HepG2 (cell line): Measurements from ENCODE around the gene ZNF865. TPM values are rescaled to one million over a fixed set of nuclear protein-coding genes. Genes with fewer than 3 reads are reported as not detected.

Experiments used
- AGO1 ChIP-seq: fragments of 200-400 bp; formaldehyde crosslinking; IDR thresholded peaks from 2 replicates; pipeline ENCODE4 v1.6.1; 2017; ENCODE audit warnings: mild to moderate bottlenecking, low read depth, low read length, moderate library complexity; ENCODE audit not compliant: poor library complexity, severe bottlenecking
- HOXD1 ChIP-seq: sonication (generic); formaldehyde crosslinking; IDR thresholded peaks from 2 replicates; pipeline ENCODE4 v1.5.0; 2020; ENCODE audit warnings: missing genetic modification reagents
- NFATC3 ChIP-seq: sonication (generic); formaldehyde crosslinking; IDR thresholded peaks from 2 replicates; pipeline ENCODE4 v1.5.1; 2020; ENCODE audit warnings: mild to moderate bottlenecking, missing genetic modification reagents
- PCBP2 ChIP-seq: fragments of 200-400 bp; formaldehyde crosslinking; optimal IDR thresholded peaks from 2 replicates; pipeline ENCODE3; 2018; ENCODE audit warnings: low read length, low read depth; ENCODE audit not compliant: poor library complexity, severe bottlenecking
- ZFP36 ChIP-seq: fragments of 150-350 bp; IDR thresholded peaks from 2 replicates; pipeline ENCODE4 v1.6.1; 2018; ENCODE audit warnings: borderline replicate concordance, low read length, low read depth; ENCODE audit not compliant: partially characterized antibody
- ZFY ChIP-seq: sonication (generic); formaldehyde crosslinking; IDR thresholded peaks from 2 replicates; pipeline ENCODE4 v1.4.0; 2020; ENCODE audit warnings: missing genetic modification reagents
- ZKSCAN1 ChIP-seq: fragments of 150-350 bp; IDR thresholded peaks from 2 replicates; pipeline ENCODE4 v1.6.1; 2014; ENCODE audit warnings: low read length
- ZNF557 ChIP-seq: sonication (generic); formaldehyde crosslinking; IDR thresholded peaks from 2 replicates; pipeline ENCODE4 v1.4.0; 2020; ENCODE audit warnings: missing genetic modification reagents
- ZNF564 ChIP-seq: sonication (generic); formaldehyde crosslinking; IDR thresholded peaks from 2 replicates; pipeline ENCODE4 v1.8.1; 2023; ENCODE audit warnings: mild to moderate bottlenecking, missing genetic modification reagents
- ZNF777 ChIP-seq: sonication (generic); formaldehyde crosslinking; IDR thresholded peaks from 2 replicates; pipeline ENCODE4 v1.4.0; 2020; ENCODE audit warnings: missing genetic modification reagents
- ZNF891 ChIP-seq: sonication (generic); formaldehyde crosslinking; IDR thresholded peaks from 2 replicates; pipeline ENCODE4 v1.5.0; 2020; ENCODE audit warnings: mild to moderate bottlenecking, missing genetic modification reagents
- ZZZ3 ChIP-seq: sonication (generic); formaldehyde crosslinking; IDR thresholded peaks from 2 replicates; pipeline ENCODE4 v1.4.0; 2020; ENCODE audit warnings: missing genetic modification reagents, mild to moderate bottlenecking, borderline replicate concordance
- polyA plus RNA-seq, 8 experiments: library from polyadenylated mRNA; depleted of rRNA in 3 of 8; stranded (reverse) in 7 of 8; unstranded in 1 of 8; fragments of >200 nt; fragmentation: Illumina TruSeq in 4 of 8; extraction: Trizol in 4 of 8; gene quantifications; 2 replicates each; pipeline versions ENCODE4 v1.2.1 to v1.2.3, GENCODE V29; 2011 to 2016; ENCODE audit warnings: low read depth in 4 of 8, missing spikeins in 1 of 8, mixed read lengths in 1 of 8; ENCODE audit not compliant: insufficient read depth in 1 of 8
- total RNA-seq, 5 experiments: library from RNA; depleted of rRNA; stranded (reverse); fragments of >200 nt; fragmentation: Illumina TruSeq; extraction: Trizol; gene quantifications; 2 replicates each; pipeline ENCODE4 v1.2.3, GENCODE V29; 2016; ENCODE audit warnings: low read depth in 1 of 5
- TF ChIP-seq, protein P1 (sequence below): fragments of 450-650 bp; IDR thresholded peaks from 2 replicates; pipeline ENCODE4 v1.6.1; 2017
- TF ChIP-seq, protein P2 (sequence below): sonication (generic); formaldehyde crosslinking; IDR thresholded peaks from 2 replicates; pipeline ENCODE4 v1.4.0; 2020; ENCODE audit warnings: missing genetic modification reagents, mild to moderate bottlenecking, borderline replicate concordance
- TF ChIP-seq, protein P3 (sequence below): sonication (generic); formaldehyde crosslinking; IDR thresholded peaks from 2 replicates; pipeline ENCODE4 v1.9.0; 2021; ENCODE audit warnings: missing genetic modification reagents, borderline replicate concordance
- TF ChIP-seq, protein P4 (sequence below): sonication (generic); formaldehyde crosslinking; IDR thresholded peaks from 2 replicates; pipeline ENCODE4 v1.5.1; 2020; ENCODE audit warnings: missing genetic modification reagents, mild to moderate bottlenecking, borderline replicate concordance
- TF ChIP-seq, protein P5 (sequence below): sonication (generic); formaldehyde crosslinking; IDR thresholded peaks from 2 replicates; pipeline ENCODE4 v1.4.0; 2020; ENCODE audit warnings: mild to moderate bottlenecking, missing genetic modification reagents
- TF ChIP-seq, protein P6 (sequence below): sonication (generic); formaldehyde crosslinking; IDR thresholded peaks from 2 replicates; pipeline ENCODE4 v1.8.1; 2022; ENCODE audit warnings: mild to moderate bottlenecking, missing genetic modification reagents

ZNF865 gene
- total and polyA plus RNA-seq, 2 of the 13 experiments (the other 11 are each of a cell fraction or from before 2014, with no cell fraction given): 0.93 to 1.0 TPM

DNA sequence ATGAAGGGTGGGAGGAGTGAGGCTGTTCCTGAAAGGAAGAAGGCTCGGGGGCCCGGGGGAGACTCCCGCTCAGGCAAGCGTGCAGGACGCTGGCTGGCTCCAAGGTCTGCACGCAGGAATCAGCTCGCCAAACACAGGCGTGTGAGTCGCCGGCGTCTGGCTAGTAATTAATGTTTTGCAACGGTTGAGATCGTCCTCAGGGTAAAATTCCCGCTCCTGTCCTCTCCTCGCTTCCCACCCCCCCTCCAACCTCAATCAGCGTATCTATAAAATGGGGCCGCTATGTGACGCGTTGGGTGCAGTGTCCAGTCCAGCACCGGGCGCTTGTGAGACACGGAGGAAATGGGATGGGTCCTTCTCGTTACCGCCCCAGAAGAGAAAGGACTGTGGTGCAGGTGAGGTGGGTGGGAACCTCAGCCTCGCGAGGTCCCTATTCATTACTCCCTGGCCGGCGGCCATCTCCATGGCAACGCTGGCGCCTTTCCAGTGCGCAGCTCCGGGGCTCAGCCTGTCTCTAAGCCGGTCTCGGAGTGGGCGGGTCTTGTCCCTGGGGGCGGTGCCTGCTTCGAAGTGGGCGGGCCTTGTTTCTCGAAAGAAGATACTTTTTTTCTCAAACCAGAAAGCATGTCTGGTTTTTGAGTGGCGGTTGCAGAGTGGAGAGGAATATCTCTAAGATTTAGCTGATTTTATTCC lies 18.3 kb upstream of the ZNF865 start (continued):
- TF ChIP-seq HOXD1 (CRISPR knock-in tag): no peak
- no peak for TF ChIP-seq ZNF891 (CRISPR knock-in tag)
- no peak for TF ChIP-seq ZNF564
- TF ChIP-seq, protein P1, sequence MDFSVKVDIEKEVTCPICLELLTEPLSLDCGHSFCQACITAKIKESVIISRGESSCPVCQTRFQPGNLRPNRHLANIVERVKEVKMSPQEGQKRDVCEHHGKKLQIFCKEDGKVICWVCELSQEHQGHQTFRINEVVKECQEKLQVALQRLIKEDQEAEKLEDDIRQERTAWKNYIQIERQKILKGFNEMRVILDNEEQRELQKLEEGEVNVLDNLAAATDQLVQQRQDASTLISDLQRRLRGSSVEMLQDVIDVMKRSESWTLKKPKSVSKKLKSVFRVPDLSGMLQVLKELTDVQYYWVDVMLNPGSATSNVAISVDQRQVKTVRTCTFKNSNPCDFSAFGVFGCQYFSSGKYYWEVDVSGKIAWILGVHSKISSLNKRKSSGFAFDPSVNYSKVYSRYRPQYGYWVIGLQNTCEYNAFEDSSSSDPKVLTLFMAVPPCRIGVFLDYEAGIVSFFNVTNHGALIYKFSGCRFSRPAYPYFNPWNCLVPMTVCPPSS: no peak
- TF ChIP-seq, protein P2, sequence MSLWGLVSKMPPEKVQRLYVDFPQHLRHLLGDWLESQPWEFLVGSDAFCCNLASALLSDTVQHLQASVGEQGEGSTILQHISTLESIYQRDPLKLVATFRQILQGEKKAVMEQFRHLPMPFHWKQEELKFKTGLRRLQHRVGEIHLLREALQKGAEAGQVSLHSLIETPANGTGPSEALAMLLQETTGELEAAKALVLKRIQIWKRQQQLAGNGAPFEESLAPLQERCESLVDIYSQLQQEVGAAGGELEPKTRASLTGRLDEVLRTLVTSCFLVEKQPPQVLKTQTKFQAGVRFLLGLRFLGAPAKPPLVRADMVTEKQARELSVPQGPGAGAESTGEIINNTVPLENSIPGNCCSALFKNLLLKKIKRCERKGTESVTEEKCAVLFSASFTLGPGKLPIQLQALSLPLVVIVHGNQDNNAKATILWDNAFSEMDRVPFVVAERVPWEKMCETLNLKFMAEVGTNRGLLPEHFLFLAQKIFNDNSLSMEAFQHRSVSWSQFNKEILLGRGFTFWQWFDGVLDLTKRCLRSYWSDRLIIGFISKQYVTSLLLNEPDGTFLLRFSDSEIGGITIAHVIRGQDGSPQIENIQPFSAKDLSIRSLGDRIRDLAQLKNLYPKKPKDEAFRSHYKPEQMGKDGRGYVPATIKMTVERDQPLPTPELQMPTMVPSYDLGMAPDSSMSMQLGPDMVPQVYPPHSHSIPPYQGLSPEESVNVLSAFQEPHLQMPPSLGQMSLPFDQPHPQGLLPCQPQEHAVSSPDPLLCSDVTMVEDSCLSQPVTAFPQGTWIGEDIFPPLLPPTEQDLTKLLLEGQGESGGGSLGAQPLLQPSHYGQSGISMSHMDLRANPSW (CRISPR knock-in tag): no peak
- TF ChIP-seq, protein P3, sequence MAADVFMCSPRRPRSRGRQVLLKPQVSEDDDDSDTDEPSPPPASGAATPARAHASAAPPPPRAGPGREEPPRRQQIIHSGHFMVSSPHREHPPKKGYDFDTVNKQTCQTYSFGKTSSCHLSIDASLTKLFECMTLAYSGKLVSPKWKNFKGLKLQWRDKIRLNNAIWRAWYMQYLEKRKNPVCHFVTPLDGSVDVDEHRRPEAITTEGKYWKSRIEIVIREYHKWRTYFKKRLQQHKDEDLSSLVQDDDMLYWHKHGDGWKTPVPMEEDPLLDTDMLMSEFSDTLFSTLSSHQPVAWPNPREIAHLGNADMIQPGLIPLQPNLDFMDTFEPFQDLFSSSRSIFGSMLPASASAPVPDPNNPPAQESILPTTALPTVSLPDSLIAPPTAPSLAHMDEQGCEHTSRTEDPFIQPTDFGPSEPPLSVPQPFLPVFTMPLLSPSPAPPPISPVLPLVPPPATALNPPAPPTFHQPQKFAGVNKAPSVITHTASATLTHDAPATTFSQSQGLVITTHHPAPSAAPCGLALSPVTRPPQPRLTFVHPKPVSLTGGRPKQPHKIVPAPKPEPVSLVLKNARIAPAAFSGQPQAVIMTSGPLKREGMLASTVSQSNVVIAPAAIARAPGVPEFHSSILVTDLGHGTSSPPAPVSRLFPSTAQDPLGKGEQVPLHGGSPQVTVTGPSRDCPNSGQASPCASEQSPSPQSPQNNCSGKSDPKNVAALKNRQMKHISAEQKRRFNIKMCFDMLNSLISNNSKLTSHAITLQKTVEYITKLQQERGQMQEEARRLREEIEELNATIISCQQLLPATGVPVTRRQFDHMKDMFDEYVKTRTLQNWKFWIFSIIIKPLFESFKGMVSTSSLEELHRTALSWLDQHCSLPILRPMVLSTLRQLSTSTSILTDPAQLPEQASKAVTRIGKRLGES (CRISPR knock-in tag): no peak
- no peak for TF ChIP-seq AGO1
- no peak for TF ChIP-seq NFATC3 (CRISPR knock-in tag)
- TF ChIP-seq, protein P4, sequence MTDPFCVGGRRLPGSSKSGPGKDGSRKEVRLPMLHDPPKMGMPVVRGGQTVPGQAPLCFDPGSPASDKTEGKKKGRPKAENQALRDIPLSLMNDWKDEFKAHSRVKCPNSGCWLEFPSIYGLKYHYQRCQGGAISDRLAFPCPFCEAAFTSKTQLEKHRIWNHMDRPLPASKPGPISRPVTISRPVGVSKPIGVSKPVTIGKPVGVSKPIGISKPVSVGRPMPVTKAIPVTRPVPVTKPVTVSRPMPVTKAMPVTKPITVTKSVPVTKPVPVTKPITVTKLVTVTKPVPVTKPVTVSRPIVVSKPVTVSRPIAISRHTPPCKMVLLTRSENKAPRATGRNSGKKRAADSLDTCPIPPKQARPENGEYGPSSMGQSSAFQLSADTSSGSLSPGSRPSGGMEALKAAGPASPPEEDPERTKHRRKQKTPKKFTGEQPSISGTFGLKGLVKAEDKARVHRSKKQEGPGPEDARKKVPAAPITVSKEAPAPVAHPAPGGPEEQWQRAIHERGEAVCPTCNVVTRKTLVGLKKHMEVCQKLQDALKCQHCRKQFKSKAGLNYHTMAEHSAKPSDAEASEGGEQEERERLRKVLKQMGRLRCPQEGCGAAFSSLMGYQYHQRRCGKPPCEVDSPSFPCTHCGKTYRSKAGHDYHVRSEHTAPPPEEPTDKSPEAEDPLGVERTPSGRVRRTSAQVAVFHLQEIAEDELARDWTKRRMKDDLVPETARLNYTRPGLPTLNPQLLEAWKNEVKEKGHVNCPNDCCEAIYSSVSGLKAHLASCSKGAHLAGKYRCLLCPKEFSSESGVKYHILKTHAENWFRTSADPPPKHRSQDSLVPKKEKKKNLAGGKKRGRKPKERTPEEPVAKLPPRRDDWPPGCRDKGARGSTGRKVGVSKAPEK (CRISPR knock-in tag): no peak
- TF ChIP-seq, protein P5, sequence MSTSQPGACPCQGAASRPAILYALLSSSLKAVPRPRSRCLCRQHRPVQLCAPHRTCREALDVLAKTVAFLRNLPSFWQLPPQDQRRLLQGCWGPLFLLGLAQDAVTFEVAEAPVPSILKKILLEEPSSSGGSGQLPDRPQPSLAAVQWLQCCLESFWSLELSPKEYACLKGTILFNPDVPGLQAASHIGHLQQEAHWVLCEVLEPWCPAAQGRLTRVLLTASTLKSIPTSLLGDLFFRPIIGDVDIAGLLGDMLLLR (CRISPR knock-in tag): no peak
- TF ChIP-seq, protein P6, sequence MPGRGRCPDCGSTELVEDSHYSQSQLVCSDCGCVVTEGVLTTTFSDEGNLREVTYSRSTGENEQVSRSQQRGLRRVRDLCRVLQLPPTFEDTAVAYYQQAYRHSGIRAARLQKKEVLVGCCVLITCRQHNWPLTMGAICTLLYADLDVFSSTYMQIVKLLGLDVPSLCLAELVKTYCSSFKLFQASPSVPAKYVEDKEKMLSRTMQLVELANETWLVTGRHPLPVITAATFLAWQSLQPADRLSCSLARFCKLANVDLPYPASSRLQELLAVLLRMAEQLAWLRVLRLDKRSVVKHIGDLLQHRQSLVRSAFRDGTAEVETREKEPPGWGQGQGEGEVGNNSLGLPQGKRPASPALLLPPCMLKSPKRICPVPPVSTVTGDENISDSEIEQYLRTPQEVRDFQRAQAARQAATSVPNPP (CRISPR knock-in tag): no peak
- TF ChIP-seq ZKSCAN1: no peak
- no peak for TF ChIP-seq ZFP36
- TF ChIP-seq ZNF557: no peak
- TF ChIP-seq ZNF777 (CRISPR knock-in tag): no peak
- TF ChIP-seq ZFY: no peak
- TF ChIP-seq ZZZ3 (CRISPR knock-in tag): no peak
- no peak for TF ChIP-seq PCBP2
